ENCODE results near the gene FAM107B.

The FAM107B gene

GRCh38 chr10:14749070-14749809 lies 25.5 kb downstream of the FAM107B start:
- H3K4me1 Mint-ChIP-seq = peaks cover 22% of the 10 kb centered on the region

GRCh38 chr10:14748441-14748840 lies 26.3 kb downstream of the FAM107B start:
- H3K4me3 Mint-ChIP-seq = no peak overlapping the region
- peaks cover 22% of the 10 kb centered on the region for H3K4me1 Mint-ChIP-seq
- no peaks in the 10 kb centered on the region for H3K27me3 Mint-ChIP-seq (ENCODE audit: low read depth)
- peaks cover 14% of the 10 kb centered on the region for H3K9me3 Mint-ChIP-seq
- TF ChIP-seq CTCF (IDR thresholded peaks at IDR 0.05; ENCODE audit: unreplicated experiment in 3 of 3) = no peak
- no peak overlapping the region for H3K27ac Mint-ChIP-seq
- no peaks in the 10 kb centered on the region for H3K36me3 Mint-ChIP-seq (ENCODE audit: low read depth)

More at GRCh38 chr10:14749070-14749809, 25.5 kb downstream of the FAM107B start:
- TF ChIP-seq CTCF (IDR thresholded peaks at IDR 0.05; ENCODE audit: unreplicated experiment in 3 of 3) = no peak
- Mint-ChIP-seq H3K36me3 (ENCODE audit: low read depth) (no peaks in the 10 kb centered on the region), H3K27ac (peak overlapping the region in 1 of 3 experiments; percentile 8), H3K9me3 (peaks cover 12% of the 10 kb centered on the region), H3K27me3 (ENCODE audit: low read depth) (no peaks in the 10 kb centered on the region), H3K4me3 (no peak overlapping the region)

- H3K27ac Mint-ChIP-seq = no peak overlapping the region
- no peak overlapping the region for H3K4me3 Mint-ChIP-seq
- no peaks in the 10 kb centered on the region for H3K27me3 Mint-ChIP-seq (ENCODE audit: low read depth)
- H3K36me3 Mint-ChIP-seq (ENCODE audit: low read depth) = no peaks in the 10 kb centered on the region
- peaks cover 18% of the 10 kb centered on the region for H3K4me1 Mint-ChIP-seq
- no peak for TF ChIP-seq CTCF (IDR thresholded peaks at IDR 0.05; ENCODE audit: unreplicated experiment in 3 of 3)
- peaks cover 36% of the 10 kb centered on the region for H3K9me3 Mint-ChIP-seq
Measured at GRCh38 chr10:14742815-14743214, 31.9 kb downstream of the FAM107B start.

GRCh38 chr10:14742382-14742781 lies 32.3 kb downstream of the FAM107B start:
- peaks cover 36% of the 10 kb centered on the region for H3K9me3 Mint-ChIP-seq
- peaks cover 21% of the 10 kb centered on the region for H3K4me1 Mint-ChIP-seq
- no peak overlapping the region for H3K4me3 Mint-ChIP-seq
- no peaks in the 10 kb centered on the region for H3K27me3 Mint-ChIP-seq (ENCODE audit: low read depth)
- no peaks in the 10 kb centered on the region for H3K36me3 Mint-ChIP-seq (ENCODE audit: low read depth)
- H3K27ac Mint-ChIP-seq = no peak overlapping the region
- no peak for TF ChIP-seq CTCF (IDR thresholded peaks at IDR 0.05; ENCODE audit: unreplicated experiment in 3 of 3)

- H3K9me3 Mint-ChIP-seq = peaks cover 27% of the 10 kb centered on the region
- H3K4me1 Mint-ChIP-seq = peaks cover 35% of the 10 kb centered on the region
- TF ChIP-seq CTCF (IDR thresholded peaks at IDR 0.05; ENCODE audit: unreplicated experiment in 3 of 3) = no peak
- no peak overlapping the region for H3K4me3 Mint-ChIP-seq
- no peaks in the 10 kb centered on the region for H3K27me3 Mint-ChIP-seq (ENCODE audit: low read depth)
- no peaks in the 10 kb centered on the region for H3K36me3 Mint-ChIP-seq (ENCODE audit: low read depth)
- H3K27ac Mint-ChIP-seq = no peak overlapping the region
Measured at GRCh38 chr10:14740684-14741247, 33.9 kb downstream of the FAM107B start.

Measured in nephron (organoid).